HG02610 (cell line): ENCODE measurements around the gene MAIP1.

Source experiments
- ATAC-seq: cut with Tn5 transposase; IDR thresholded peaks from one replicate; pipeline ENCODE4 v1.9.1; 2021; ENCODE audit warnings: mild to moderate bottlenecking, moderate library complexity; ENCODE audit not compliant: unreplicated experiment

Gene MAIP1

GRCh38 chr2:199946196-199946595, 9.2 kb upstream of the MAIP1 start:
- ATAC-seq = no peak

GRCh38 chr2:199946836-199947235, 8.5 kb upstream of the MAIP1 start:
- no peak for ATAC-seq

GRCh38 chr2:199950396-199950795, 5.0 kb upstream of the MAIP1 start:
- ATAC-seq = no peak

- ATAC-seq = no peak
Observed at GRCh38 chr2:199951023-199951422, 4.4 kb upstream of the MAIP1 start.

GRCh38 chr2:199955007-199955338, 409 bp upstream of the MAIP1 start:
- ATAC-seq = peak; percentile 65

- no peak for ATAC-seq
Observed at GRCh38 chr2:199956062-199956380, 639 bp downstream of the MAIP1 start.

- ATAC-seq = no peak
Observed at GRCh38 chr2:199958014-199958413, 2.6 kb downstream of the MAIP1 start.

- peak; percentile 85 for ATAC-seq
Observed at GRCh38 chr2:199962203-199962602, 6.8 kb downstream of the MAIP1 start.

GRCh38 chr2:199966405-199966804, 11.0 kb downstream of the MAIP1 start:
- no peak for ATAC-seq

- no peak for ATAC-seq
Observed at GRCh38 chr2:199966976-199967375, 11.6 kb downstream of the MAIP1 start.

GRCh38 chr2:199968126-199968525, 12.7 kb downstream of the MAIP1 start:
- ATAC-seq = no peak

- ATAC-seq = no peak
Observed at GRCh38 chr2:199972088-199972626, 16.8 kb downstream of the MAIP1 start.

GRCh38 chr2:199973703-199974102, 18.3 kb downstream of the MAIP1 start:
- no peak for ATAC-seq

- ATAC-seq = no peak
Observed at GRCh38 chr2:199975273-199975895, 20.0 kb downstream of the MAIP1 start.

- ATAC-seq = peak; percentile 81
Observed at GRCh38 chr2:199977984-199978415, 22.6 kb downstream of the MAIP1 start.

GRCh38 chr2:199979398-199979797, 24.0 kb downstream of the MAIP1 start:
- ATAC-seq = no peak

- peak; percentile 23 for ATAC-seq
Observed at GRCh38 chr2:199979832-199980628, 24.6 kb downstream of the MAIP1 start.

GRCh38 chr2:199982126-199982843, 26.9 kb downstream of the MAIP1 start:
- no peak for ATAC-seq

GRCh38 chr2:199983534-199983933, 28.2 kb downstream of the MAIP1 start:
- ATAC-seq = no peak

GRCh38 chr2:199984159-199984558, 28.8 kb downstream of the MAIP1 start:
- ATAC-seq = no peak

GRCh38 chr2:199984755-199985154, 29.4 kb downstream of the MAIP1 start:
- no peak for ATAC-seq
